ENCODE results near the gene GALNT2.

The GALNT2 gene

DNA sequence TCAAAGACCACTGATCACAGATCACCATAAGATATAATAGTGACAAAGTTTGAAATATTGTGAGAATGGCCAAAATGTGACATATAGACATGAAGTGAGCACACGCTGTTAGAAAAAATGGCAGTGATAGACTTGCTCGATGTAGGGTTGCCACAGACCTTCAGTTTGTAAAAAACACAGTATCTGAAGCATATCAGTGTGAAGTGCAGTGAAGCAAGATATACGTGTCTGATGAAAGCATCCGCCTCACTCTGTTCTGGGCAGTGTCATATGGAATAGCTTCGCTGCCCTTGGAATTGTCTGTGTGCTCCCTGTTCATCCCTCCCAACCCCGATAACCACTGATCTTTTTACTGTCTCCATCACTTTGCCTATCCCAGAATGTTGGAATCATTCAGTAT lies 50.7 kb downstream of the GALNT2 start:
- DNase-seq, result no peak

- DNase-seq, result no peak
Observed at GRCh38 chr1:230119340-230119739, 52.3 kb downstream of the GALNT2 start.

DNA sequence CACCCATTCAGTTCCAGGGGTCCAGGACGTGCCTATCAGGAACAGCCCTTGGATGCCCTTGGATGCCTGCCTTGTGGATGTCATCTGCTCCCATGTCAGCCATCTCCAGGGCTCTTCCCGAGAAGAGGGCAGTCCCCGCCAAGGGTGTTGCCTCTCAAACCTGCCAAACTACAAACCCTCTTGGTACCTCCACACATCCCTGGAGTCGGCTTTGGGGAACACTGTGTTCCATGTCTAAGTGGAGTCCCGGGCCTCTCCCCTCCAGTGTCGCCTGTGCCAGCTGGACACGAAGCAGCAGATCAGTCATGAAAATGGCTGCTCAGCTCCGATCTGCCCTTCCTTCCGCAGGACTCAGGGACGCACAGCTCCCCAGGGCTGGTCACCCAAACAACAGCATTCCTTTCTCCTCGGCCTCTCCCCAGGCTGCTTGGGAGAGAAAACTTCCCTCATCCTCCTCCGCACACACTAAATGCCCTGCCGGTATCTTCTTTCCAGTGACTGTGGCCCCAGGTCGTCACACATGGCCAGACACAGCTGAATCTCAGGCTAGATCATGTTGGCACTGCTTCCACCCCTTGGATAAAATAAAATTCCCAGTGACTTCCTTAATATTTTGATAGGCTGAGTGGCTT lies 53.4 kb downstream of the GALNT2 start:
- no peak for DNase-seq

DNA sequence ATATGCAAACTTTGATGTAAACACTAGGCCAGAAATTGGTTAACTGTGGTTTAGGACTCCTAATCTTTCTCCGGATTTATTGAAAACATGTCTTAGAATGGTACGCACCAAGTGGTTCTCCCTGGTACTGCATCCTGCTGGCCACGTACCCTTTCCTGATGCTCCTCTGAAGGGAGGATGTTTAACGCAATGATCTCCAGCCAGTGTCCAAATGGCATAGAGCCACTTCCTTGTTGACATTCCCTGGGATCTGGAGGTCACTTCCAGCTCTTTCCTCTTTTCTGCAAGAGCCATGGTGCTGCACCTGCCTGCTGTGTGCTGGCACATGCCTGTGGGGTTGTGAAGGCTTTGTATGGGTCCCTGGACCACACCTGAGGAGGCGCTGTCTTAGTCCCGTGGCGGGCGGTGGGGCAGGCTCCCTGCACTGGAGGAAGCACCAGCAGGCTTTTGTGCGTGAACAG lies 53.9 kb downstream of the GALNT2 start:
- DNase-seq, result no peak

- no peak for DNase-seq
Observed at GRCh38 chr1:230121950-230122349, 54.9 kb downstream of the GALNT2 start.

DNA sequence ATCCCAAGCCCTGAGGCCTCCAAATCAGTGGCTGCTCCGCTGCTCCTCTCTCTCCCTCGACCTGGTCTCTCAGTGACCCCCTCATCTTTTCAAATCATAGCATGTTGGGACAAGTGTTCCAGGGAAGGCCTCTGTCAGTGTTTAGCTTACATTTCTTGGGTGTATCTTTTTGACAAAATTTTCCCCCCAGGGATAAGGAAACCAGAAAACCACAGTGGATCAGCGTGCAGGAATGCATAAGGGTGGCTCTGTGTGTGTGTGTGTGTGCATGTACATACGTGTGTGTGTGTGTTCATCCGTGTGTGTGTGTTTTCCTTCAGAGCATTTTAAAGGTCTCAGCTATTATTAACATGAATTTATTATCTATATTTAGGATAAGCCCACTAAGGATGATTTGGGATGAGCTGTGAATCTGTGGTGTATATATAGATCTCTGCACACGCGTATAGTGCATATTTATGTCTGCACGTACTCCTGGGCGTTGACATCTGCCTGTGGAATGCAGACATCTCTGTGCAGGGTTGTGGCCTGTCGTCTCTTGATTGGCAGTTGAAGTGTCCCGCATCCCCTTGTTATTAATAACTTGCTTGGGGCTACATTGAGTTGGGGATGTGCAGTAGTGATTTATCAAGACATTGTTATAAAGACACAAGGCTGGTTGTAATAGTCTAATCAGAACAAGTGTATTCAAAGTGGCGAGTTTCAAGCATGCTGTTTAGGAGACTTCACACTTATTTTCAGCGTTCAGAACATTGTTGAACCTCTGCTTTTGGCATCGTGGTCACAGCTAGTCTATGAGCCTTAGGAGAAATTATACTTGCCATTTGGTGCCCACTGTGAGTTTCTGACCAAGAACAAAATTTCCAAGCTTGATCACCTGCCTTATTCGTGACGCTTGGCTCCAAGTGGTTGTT lies 55.6 kb downstream of the GALNT2 start:
- no peak for DNase-seq

- no peak for DNase-seq
Observed at GRCh38 chr1:230123280-230124185, 56.5 kb downstream of the GALNT2 start.

DNA sequence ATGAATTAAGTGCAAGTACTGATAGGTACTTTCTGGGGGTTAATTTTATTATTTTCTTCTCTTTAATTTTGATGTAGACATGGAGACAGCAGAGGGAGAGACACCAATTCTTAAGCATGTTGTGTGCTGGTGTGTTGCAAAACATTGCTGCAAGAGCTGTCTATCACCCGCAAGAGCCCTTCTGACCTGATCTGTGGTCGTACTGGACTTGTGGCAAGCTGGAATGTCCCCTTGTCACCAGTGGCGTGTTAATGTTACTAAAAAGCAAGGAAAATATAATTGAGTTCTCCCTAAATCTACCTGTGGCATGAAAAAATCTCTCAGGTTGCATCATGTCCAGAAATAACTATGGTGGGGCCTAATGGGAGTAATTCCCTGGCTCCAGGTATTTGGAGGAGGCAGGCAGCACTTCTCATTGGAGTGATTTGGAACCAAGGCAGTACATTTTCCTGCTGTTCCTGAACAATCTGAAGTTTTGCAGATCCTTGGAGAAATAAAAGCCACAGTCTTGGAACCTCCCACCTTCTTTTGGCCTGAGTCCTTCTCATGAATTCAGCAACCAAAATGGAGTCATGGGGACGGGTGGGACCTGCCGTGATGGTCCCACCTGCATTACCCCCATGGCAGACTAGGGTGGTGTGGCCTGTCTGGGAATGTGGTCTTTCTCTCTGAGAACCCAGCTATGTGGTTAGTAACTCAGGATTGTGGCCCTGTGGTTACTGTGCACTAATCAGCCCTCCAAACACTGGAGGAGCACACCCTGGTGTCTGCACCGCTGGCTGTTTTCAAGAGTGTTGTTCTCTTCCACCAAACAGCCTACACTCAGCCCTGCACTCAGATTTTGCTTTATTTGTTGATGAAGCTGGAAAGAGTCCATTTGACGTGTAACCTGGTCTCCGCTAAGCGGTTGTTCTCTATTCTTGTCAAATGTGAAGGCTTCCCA lies 57.4 kb downstream of the GALNT2 start:
- no peak for DNase-seq

DNA sequence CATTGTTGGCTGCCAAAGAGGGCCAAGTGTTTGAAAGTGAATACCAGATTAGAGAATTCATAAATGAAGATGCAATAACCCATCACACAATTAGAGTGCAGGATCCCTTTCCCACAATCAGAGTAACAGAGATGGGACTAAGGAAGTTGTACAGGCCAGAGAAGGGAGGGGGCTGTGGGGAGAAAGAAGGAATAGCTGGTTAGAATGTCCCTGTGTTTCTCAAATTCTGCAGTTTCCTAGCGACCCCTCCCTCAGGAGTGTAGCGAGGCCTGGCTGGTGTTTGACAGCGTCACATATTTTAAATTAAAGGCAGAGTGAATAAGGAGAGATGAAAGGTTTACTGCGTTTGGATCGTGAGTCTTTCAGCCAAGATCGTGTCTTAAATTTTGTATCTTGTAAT lies 58.1 kb downstream of the GALNT2 start:
- no peak for DNase-seq

- DNase-seq, result no peak
Observed at GRCh38 chr1:230125640-230126528, 58.8 kb downstream of the GALNT2 start.

GRCh38 chr1:230126529-230127104 lies 59.6 kb downstream of the GALNT2 start:
- no peak for DNase-seq

GRCh38 chr1:230127105-230128054 lies 60.3 kb downstream of the GALNT2 start:
- no peak for DNase-seq

- DNase-seq, result no peak
Observed at GRCh38 chr1:230128569-230129285, 61.7 kb downstream of the GALNT2 start.

DNA sequence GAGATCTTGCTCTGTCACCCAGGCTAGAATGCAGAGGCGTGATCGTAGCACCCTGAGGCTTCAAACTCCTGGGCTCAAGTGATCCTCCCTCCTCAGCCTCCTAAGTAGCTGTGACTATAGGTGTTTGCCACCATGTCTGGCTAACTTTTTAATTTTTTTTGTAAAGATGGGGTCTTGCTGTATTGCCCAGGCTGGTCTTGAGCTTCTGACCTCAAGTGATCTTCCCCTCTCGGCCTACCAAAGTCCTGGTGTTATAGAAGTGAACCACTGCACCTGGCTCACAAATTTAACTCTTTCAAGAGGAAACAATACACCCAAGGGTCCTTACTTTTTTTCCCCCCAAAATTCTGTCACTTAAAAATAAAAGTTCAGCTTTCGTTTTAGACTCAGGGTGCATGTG lies 62.3 kb downstream of the GALNT2 start:
- DNase-seq, result no peak

DNA sequence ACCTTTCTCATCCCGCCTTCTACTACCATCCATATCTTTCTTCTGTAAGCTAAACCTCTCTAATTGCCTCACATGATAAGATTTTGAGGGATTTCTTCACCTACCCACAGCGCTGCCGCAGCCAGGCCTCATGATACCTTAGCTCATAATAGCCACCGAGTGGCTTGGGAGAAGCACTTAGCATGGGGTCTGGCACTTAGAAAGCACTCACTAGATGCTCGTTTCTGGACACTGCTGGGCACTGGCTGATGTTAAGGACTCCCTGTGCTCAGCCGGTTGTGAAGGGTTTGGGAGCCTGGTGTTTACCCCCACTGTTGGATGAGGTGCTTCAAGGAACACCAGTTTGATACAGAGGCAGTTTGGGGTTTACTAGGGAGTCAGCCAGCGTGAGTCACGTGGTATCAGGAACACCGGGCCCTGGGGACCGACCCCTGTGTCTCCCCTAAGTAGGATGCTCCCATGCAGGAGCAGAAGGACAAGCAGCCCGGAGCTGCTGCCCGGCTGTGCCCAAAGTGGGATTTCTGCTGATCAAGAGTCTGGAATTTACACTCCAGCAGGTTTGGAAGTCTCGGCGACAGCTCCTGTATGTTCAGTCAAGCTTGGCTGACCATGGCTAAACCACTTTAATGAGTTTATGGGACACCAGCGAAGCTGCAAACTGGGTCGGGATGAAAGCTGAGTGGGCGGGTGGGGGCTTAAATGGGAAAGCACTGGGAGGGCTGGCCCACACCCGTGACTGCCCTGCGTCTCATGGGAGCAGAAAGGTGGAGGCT lies 63.3 kb downstream of the GALNT2 start:
- DNase-seq, result no peak

GRCh38 chr1:230131457-230131856 lies 64.4 kb downstream of the GALNT2 start:
- DNase-seq, result no peak

DNA sequence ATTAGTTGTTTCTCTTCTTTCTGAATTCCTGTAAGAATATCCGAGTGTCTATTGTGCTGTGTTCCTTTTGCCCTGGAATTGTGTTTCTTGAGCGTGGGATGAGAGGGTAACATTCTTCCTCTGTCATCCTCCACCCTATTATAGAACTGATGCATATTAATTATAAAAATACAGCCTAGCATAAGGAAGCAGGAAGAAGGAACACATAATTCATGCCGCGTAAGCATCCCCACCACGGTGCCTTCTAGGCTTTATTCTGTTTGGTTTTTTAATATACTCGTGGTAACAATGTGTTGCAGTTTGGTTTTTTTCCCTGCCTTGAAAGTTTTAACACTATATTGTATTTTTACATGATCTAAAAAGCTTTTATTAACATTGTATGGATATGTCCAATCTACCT lies 65.7 kb downstream of the GALNT2 start:
- DNase-seq, result no peak

DNA sequence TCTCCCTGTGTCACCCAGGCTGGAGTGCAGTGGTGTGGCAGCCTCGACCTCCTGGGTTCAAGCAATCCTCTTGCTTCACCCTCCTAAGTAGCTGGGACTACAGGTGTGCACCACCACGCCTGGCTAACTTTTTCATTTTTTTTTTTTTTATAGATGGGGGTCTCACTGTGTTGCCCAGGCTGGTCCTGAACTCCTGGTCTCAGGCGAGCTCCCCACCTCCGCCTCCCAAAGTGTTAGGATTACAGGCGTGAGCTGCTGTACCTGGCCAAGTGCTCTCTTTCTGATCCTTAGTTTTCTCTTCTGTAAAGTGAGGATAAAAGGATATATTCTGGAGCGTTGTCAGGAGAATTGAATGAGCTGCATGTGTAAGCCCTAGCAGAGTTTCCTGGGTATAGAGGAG lies 68.7 kb downstream of the GALNT2 start:
- DNase-seq, result no peak

Measured in activated gamma-delta T cell treated with Interleukin-2 at 50 U/mL for 16 hours (primary cell).